ENCODE measurements around the gene HMCN1.

GRCh38 chr1:185894791-185895190, 160.6 kb downstream of the HMCN1 start:
- TF ChIP-seq POLR2A (IDR thresholded peaks at IDR 0.05) (no peak), POLR2AphosphoS5 (IDR thresholded peaks at IDR 0.05) (no peak)
